Prostate gland (tissue), 2 donors: ENCODE measurements around the gene GAB1.

Source experiments
- CTCF ChIP-seq, 4 experiments: fragments of 200-600 bp in 2 of 4; fragments of 450-650 bp in 2 of 4; sonication (generic) in 2 of 4; IDR thresholded peaks; 1 replicate in 3 of 4; 2 replicates in 1 of 4; pipeline ENCODE4 v1.5.1; 2016 to 2019; ENCODE audit warnings: antibody characterized with exemption in 4 of 4, mild to moderate bottlenecking in 2 of 4, moderate library complexity in 2 of 4
- POLR2A ChIP-seq: fragments of 450-650 bp; IDR thresholded peaks from one replicate; pipeline ENCODE4 v1.6.1; 2016; ENCODE audit warnings: antibody characterized with exemption, mild to moderate bottlenecking
- POLR2AphosphoS5 ChIP-seq: sonication (generic); formaldehyde crosslinking; IDR thresholded peaks from one replicate; pipeline ENCODE4 v1.6.1; 2017; ENCODE audit warnings: antibody characterized with exemption

- TF ChIP-seq CTCF (IDR thresholded peaks at IDR 0.05) = no peak
- TF ChIP-seq POLR2AphosphoS5 = no peak
- no peak for TF ChIP-seq POLR2A
Observed at GRCh38 chr4:143394739-143395453, 58.2 kb downstream of the GAB1 start.
